ENCODE measurements around the gene CELF2.

Gene CELF2

GRCh38 chr10:11324761-11325321 lies 307.2 kb downstream of the CELF2 start:
- H3K18ac ChIP-seq (ENCODE audit: low read length) = no peak overlapping the region
- H4K5ac ChIP-seq (ENCODE audit: low read length) = no peak overlapping the region
- no peak overlapping the region for H4K8ac ChIP-seq (ENCODE audit: low read depth, low read length)
- H3K4me3 ChIP-seq (ENCODE audit: low read length) = no peak overlapping the region
- no peak overlapping the region for H3K23ac ChIP-seq (ENCODE audit: low read length)
- no peak overlapping the region for H2BK5ac ChIP-seq (ENCODE audit: low read length)
- no peaks in the 10 kb centered on the region for H3K79me2 ChIP-seq (ENCODE audit: control insufficient read depth, insufficient read depth, low read length)
- H3K36me3 ChIP-seq (ENCODE audit: control insufficient read depth, insufficient read depth, low read length) = no peaks in the 10 kb centered on the region
- no peaks in the 10 kb centered on the region for H3K27me3 ChIP-seq (ENCODE audit: insufficient read depth, low read length, poor library complexity)
- no peak overlapping the region for H3K4ac ChIP-seq (ENCODE audit: low read depth, low read length)
- H3K56ac ChIP-seq (ENCODE audit: low read length) = no peak overlapping the region
- H3K4me1 ChIP-seq (ENCODE audit: control insufficient read depth, low read depth, low read length) = no peaks in the 10 kb centered on the region
- no peak overlapping the region for H3K27ac ChIP-seq (ENCODE audit: low read depth, low read length)
- H2BK120ac ChIP-seq (ENCODE audit: low read depth, low read length) = no peak overlapping the region
- H2BK15ac ChIP-seq (replicated peaks; ENCODE audit: low read depth) = no peak overlapping the region
- H3K9ac ChIP-seq (ENCODE audit: low read length) = no peak overlapping the region
- H3K79me1 ChIP-seq (ENCODE audit: low read length) = no peaks in the 10 kb centered on the region
- no peak for DNase-seq
- no peak overlapping the region for H2AK5ac ChIP-seq (ENCODE audit: low read length)
- no CpG with 5 or more reads among the region's 11 CpGs for WGBS (ENCODE audit: extremely low coverage, insufficient coverage, low lambda C conversion rate)
- no peak overlapping the region for H3K4me2 ChIP-seq (ENCODE audit: low read length)

- Histone ChIP-seq H4K5ac (ENCODE audit: low read length) (no peak overlapping the region), H3K4me3 (ENCODE audit: low read length) (no peak overlapping the region), H2BK120ac (ENCODE audit: low read depth, low read length) (no peak overlapping the region), H3K79me1 (ENCODE audit: low read length) (no peaks in the 10 kb centered on the region), H3K4me1 (ENCODE audit: control insufficient read depth, low read depth, low read length) (peaks cover 2% of the 10 kb centered on the region), H3K4ac (ENCODE audit: low read depth, low read length) (no peak overlapping the region), H3K36me3 (ENCODE audit: control insufficient read depth, insufficient read depth, low read length) (no peaks in the 10 kb centered on the region), H4K8ac (ENCODE audit: low read depth, low read length) (no peak overlapping the region), H3K9ac (ENCODE audit: low read length) (no peak overlapping the region), H3K18ac (ENCODE audit: low read length) (no peak overlapping the region), H2BK5ac (ENCODE audit: low read length) (no peak overlapping the region), H3K56ac (ENCODE audit: low read length) (no peak overlapping the region), H2AK5ac (ENCODE audit: low read length) (no peak overlapping the region), H3K27ac (ENCODE audit: low read depth, low read length) (no peak overlapping the region), H3K23ac (ENCODE audit: low read length) (no peak overlapping the region), H3K4me2 (ENCODE audit: low read length) (no peak overlapping the region), H3K79me2 (ENCODE audit: control insufficient read depth, insufficient read depth, low read length) (no peaks in the 10 kb centered on the region), H3K27me3 (ENCODE audit: insufficient read depth, low read length, poor library complexity) (no peaks in the 10 kb centered on the region), H2BK15ac (replicated peaks; ENCODE audit: low read depth) (no peak overlapping the region)
- WGBS (ENCODE audit: extremely low coverage, insufficient coverage, low lambda C conversion rate) = no CpG with 5 or more reads among the region's 2 CpGs
- DNase-seq = peak; percentile 19
Observed at GRCh38 chr10:11325817-11326216, 308.1 kb downstream of the CELF2 start.

GRCh38 chr10:11326241-11326640 lies 308.6 kb downstream of the CELF2 start:
- Histone ChIP-seq H4K8ac (ENCODE audit: low read depth, low read length) (no peak overlapping the region), H3K27me3 (ENCODE audit: insufficient read depth, low read length, poor library complexity) (no peaks in the 10 kb centered on the region), H3K23ac (ENCODE audit: low read length) (no peak overlapping the region), H3K4me1 (ENCODE audit: control insufficient read depth, low read depth, low read length) (peaks cover 2% of the 10 kb centered on the region), H3K36me3 (ENCODE audit: control insufficient read depth, insufficient read depth, low read length) (no peaks in the 10 kb centered on the region), H2BK120ac (ENCODE audit: low read depth, low read length) (no peak overlapping the region), H3K4ac (ENCODE audit: low read depth, low read length) (no peak overlapping the region), H3K79me2 (ENCODE audit: control insufficient read depth, insufficient read depth, low read length) (no peaks in the 10 kb centered on the region), H3K9ac (ENCODE audit: low read length) (no peak overlapping the region), H3K4me3 (ENCODE audit: low read length) (no peak overlapping the region), H2BK15ac (replicated peaks; ENCODE audit: low read depth) (no peak overlapping the region), H3K56ac (ENCODE audit: low read length) (no peak overlapping the region), H3K18ac (ENCODE audit: low read length) (no peak overlapping the region), H4K5ac (ENCODE audit: low read length) (no peak overlapping the region), H3K4me2 (ENCODE audit: low read length) (no peak overlapping the region), H3K79me1 (ENCODE audit: low read length) (no peaks in the 10 kb centered on the region), H3K27ac (ENCODE audit: low read depth, low read length) (no peak overlapping the region), H2BK5ac (ENCODE audit: low read length) (no peak overlapping the region), H2AK5ac (ENCODE audit: low read length) (no peak overlapping the region)
- WGBS (ENCODE audit: extremely low coverage, insufficient coverage, low lambda C conversion rate) = no CpG with 5 or more reads among the region's 12 CpGs
- no peak for DNase-seq

DNA sequence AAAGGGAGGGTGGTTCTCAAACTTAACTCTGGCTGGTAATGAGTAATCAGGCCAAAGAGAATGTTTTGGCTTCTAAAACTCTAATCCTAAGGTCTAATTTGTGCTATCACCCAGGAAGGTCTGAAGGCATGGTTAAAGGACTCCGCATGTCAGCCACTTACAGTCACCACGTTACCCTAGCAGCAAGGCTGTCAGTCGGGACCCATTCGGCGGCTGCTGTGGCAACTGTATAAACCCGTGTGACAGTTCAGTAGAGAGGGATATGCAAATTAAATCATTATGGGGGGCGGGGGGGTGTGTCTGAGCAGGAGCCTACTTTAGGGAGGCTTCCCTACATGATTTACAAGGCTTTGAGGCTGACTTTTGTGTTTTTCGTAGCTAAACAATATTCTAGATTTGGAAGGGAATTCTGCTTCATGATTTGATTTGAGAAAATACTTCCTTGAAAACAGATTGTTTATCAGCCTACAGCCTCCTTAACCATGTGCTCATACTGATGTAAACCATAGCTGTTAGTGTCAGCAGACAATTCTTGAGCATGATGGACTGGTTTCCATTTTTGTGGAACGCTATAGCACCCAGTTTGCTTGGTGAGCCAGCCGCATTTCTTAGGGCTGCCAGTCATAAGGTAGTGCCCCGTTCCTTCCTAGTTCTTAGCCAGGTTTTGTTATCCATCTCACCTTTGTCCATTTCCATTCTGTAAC lies 309.4 kb downstream of the CELF2 start:
- Histone ChIP-seq H2BK5ac (ENCODE audit: low read length) (no peak overlapping the region), H3K4me1 (ENCODE audit: control insufficient read depth, low read depth, low read length) (peaks cover 2% of the 10 kb centered on the region), H3K23ac (ENCODE audit: low read length) (no peak overlapping the region), H4K5ac (ENCODE audit: low read length) (no peak overlapping the region), H3K79me2 (ENCODE audit: control insufficient read depth, insufficient read depth, low read length) (no peaks in the 10 kb centered on the region), H3K9ac (ENCODE audit: low read length) (no peak overlapping the region), H3K4me2 (ENCODE audit: low read length) (no peak overlapping the region), H3K36me3 (ENCODE audit: control insufficient read depth, insufficient read depth, low read length) (no peaks in the 10 kb centered on the region), H3K27me3 (ENCODE audit: insufficient read depth, low read length, poor library complexity) (no peaks in the 10 kb centered on the region), H3K56ac (ENCODE audit: low read length) (no peak overlapping the region), H2BK120ac (ENCODE audit: low read depth, low read length) (no peak overlapping the region), H3K4ac (ENCODE audit: low read depth, low read length) (no peak overlapping the region), H3K4me3 (ENCODE audit: low read length) (no peak overlapping the region), H3K18ac (ENCODE audit: low read length) (no peak overlapping the region), H2AK5ac (ENCODE audit: low read length) (no peak overlapping the region), H4K8ac (ENCODE audit: low read depth, low read length) (no peak overlapping the region), H3K79me1 (ENCODE audit: low read length) (no peaks in the 10 kb centered on the region), H3K27ac (ENCODE audit: low read depth, low read length) (no peak overlapping the region), H2BK15ac (replicated peaks; ENCODE audit: low read depth) (no peak overlapping the region)
- DNase-seq = no peak
- no CpG with 5 or more reads among the region's 11 CpGs for WGBS (ENCODE audit: extremely low coverage, insufficient coverage, low lambda C conversion rate)

DNA sequence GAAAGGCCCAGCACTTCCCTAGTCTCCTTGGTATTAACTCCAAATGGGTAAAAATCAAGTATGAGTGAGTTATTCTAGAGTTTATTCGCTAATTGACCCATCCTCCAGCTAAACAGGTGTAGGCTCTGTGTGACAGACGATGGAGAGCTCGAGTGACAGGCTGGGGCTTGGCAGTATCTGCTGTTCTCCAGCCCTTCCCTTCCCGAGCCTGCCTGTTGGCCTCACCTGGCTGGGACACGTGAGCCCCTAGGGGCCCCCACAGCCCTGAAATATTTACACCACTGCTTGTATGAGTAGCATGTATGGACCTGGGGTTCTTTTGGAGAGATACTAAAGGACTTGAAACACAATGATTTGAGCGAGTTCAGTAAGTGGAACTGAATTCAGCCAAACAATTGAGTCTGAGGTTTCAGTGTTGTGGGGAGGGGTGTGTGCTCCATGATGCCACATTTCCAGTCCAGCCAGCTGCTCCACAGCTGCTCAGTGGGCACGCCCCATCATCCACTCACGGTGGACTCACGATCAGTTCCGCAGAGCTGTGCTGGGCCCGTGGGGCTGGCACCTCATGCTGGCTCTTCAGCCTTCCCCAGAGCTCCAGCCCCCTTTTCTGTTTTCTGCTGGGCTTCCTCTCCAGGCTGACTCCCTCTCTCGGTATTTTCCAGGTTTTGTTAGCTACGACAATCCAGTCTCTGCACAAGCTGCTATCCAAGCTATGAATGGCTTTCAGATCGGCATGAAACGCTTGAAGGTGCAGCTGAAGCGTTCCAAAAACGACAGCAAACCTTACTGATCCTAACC lies 310.8 kb downstream of the CELF2 start:
- DNase-seq = no peak
- no peak overlapping the region for H3K27ac ChIP-seq (ENCODE audit: low read depth, low read length)

More for the DNA sequence above, 310.8 kb downstream of the CELF2 start:
- Histone ChIP-seq H2BK15ac (replicated peaks; ENCODE audit: low read depth) (no peak overlapping the region), H3K4ac (ENCODE audit: low read depth, low read length) (no peak overlapping the region), H3K56ac (ENCODE audit: low read length) (no peak overlapping the region), H3K4me3 (ENCODE audit: low read length) (no peak overlapping the region), H3K79me2 (ENCODE audit: control insufficient read depth, insufficient read depth, low read length) (no peaks in the 10 kb centered on the region), H2BK5ac (ENCODE audit: low read length) (no peak overlapping the region), H3K36me3 (ENCODE audit: control insufficient read depth, insufficient read depth, low read length) (no peaks in the 10 kb centered on the region), H4K8ac (ENCODE audit: low read depth, low read length) (no peak overlapping the region), H4K5ac (ENCODE audit: low read length) (no peak overlapping the region), H3K27me3 (ENCODE audit: insufficient read depth, low read length, poor library complexity) (no peaks in the 10 kb centered on the region), H3K9ac (ENCODE audit: low read length) (no peak overlapping the region), H3K23ac (ENCODE audit: low read length) (no peak overlapping the region), H3K18ac (ENCODE audit: low read length) (no peak overlapping the region), H3K4me2 (ENCODE audit: low read length) (no peak overlapping the region), H3K4me1 (ENCODE audit: control insufficient read depth, low read depth, low read length) (peaks cover 2% of the 10 kb centered on the region), H2AK5ac (ENCODE audit: low read length) (no peak overlapping the region), H3K79me1 (ENCODE audit: low read length) (no peaks in the 10 kb centered on the region), H2BK120ac (ENCODE audit: low read depth, low read length) (no peak overlapping the region)
- no CpG with 5 or more reads among the region's 17 CpGs for WGBS (ENCODE audit: extremely low coverage, insufficient coverage, low lambda C conversion rate)
